ENCODE data around the gene SHC1. TPM values are rescaled to one million over a fixed set of nuclear protein-coding genes. Genes with fewer than 3 reads are reported as not detected.
A peak's percentile ranks its signal among the peaks of the same experiment; 100 is the strongest.
"Not testable (repeated sequence)": the region's sequence is repeated elsewhere in the genome, so short reads cannot be mapped to it uniquely, and the experiment has no call there.

Gene SHC1
- total RNA-seq, 1 donor from 2014 or later: 176 TPM

DNA sequence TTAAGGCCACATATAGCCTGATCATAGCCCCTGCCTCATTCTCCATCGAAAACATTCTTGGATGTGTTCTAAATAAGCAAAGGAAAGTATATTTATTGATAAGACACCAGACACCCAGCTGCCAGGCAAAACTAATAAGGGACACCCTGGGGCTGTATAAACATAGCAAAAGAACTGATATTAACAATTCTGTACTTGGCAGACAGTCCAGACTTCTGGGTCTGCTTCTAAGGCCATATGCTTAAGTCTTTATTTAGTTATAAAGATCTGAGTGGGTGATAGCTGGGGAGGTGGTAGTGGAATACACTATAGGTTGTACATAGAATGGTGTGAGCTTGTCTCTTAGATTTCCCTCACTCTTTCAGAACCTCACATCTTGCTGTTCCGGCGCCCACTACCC, 7.8 kb upstream of the SHC1 start:
- DNase-seq (ENCODE audit: low read depth): no peak
- no peak for TF ChIP-seq CTCF (IDR thresholded peaks at IDR 0.05; ENCODE audit: insufficient read depth, low read length, poor library complexity, severe bottlenecking)
- H3K27me3 ChIP-seq (ENCODE audit: control insufficient read depth, insufficient read depth, low read length): no peaks in the 10 kb centered on the region
- no peaks in the 10 kb centered on the region for H3K36me3 ChIP-seq (ENCODE audit: control insufficient read depth, insufficient read depth, low read length)
- H3K4me3 ChIP-seq (ENCODE audit: low read depth, low read length): no peak overlapping the region

DNA sequence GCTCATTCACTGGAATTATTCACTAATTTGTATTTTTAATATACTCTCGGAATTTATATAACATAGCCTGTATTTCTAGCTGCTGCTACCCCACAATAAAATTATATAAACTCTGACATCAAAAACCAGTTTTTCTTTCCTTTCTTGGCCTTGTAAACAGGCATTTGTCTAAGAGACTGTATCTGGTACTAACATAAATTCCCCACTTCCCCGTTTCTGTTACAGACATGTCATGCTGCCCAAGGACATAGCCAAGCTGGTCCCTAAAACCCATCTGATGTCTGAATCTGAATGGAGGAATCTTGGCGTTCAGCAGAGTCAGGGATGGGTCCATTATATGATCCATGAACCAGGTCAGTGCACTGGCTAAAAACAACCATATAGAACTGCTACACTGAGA, 7.2 kb upstream of the SHC1 start:
- H3K36me3 ChIP-seq (ENCODE audit: control insufficient read depth, insufficient read depth, low read length); H3K4me3 ChIP-seq (ENCODE audit: low read depth, low read length); H3K27me3 ChIP-seq (ENCODE audit: control insufficient read depth, insufficient read depth, low read length); DNase-seq (ENCODE audit: low read depth): not testable (repeated sequence)

- Histone ChIP-seq H3K36me3 (ENCODE audit: control insufficient read depth, insufficient read depth, low read length) (no peaks in the 10 kb centered on the region), H3K27me3 (ENCODE audit: control insufficient read depth, insufficient read depth, low read length) (no peaks in the 10 kb centered on the region), H3K4me3 (ENCODE audit: low read depth, low read length) (peak overlapping the region; percentile 55)
- no peak for TF ChIP-seq CTCF (IDR thresholded peaks at IDR 0.05; ENCODE audit: insufficient read depth, low read length, poor library complexity, severe bottlenecking)
- DNase-seq (ENCODE audit: low read depth): no peak
These were observed 5.0 kb upstream of the SHC1 start for GRCh38 chr1:154975409-154976059.

- no peaks in the 10 kb centered on the region for H3K36me3 ChIP-seq (ENCODE audit: control insufficient read depth, insufficient read depth, low read length)
- H3K4me3 ChIP-seq (ENCODE audit: low read depth, low read length): peak overlapping the region; percentile 55
- no peaks in the 10 kb centered on the region for H3K27me3 ChIP-seq (ENCODE audit: control insufficient read depth, insufficient read depth, low read length)
- no peak for DNase-seq (ENCODE audit: low read depth)
- no peak for TF ChIP-seq CTCF (IDR thresholded peaks at IDR 0.05; ENCODE audit: insufficient read depth, low read length, poor library complexity, severe bottlenecking)
These were observed 4.4 kb upstream of the SHC1 start for GRCh38 chr1:154974808-154975408.

DNA sequence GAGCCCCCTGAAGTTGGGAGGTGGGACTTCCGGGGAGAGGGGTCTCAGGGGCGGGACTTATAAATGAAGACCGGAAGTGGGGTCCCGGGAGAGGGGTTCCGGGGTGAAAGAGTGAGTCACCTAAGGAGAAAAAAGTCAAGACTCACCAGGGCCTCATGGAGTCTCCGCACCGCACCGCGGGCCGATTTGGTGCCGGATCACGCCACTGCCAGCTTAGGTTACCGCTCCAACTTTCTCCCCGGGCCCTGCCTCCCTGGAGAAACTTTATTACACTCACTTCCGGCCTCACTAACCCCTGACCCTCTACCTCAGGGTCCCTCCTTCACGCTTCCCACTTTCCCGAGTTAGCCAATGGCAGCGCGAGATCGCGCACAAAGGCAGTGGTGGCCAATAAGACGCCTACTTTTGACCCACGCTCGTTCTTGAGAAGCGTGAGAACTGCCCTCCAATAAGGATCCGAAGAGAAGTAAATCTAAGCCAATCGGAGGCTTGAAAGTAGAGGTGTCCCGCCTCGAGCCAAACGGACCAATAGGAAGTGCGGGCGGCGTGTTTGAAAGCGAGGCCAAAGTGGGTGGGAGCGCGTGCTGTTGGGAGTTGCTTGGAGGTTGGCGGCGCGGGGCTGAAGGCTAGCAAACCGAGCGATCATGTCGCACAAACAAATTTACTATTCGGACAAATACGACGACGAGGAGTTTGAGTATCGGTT, 3.7 kb upstream of the SHC1 start, which contains the start of gene CKS1B:
Gene CKS1B, plus strand, starts transcription at position 580 of the 706 bp plus-strand sequence. Its CDS starts 65 bp downstream, at position 645.
- Histone ChIP-seq H3K4me3 (ENCODE audit: low read depth, low read length) (peak within 1 kb of the TSS; percentile 62), H3K36me3 (ENCODE audit: control insufficient read depth, insufficient read depth, low read length) (no peaks in the 10 kb centered on the region), H3K27me3 (ENCODE audit: control insufficient read depth, insufficient read depth, low read length) (no peaks in the 10 kb centered on the region)
- no peak for TF ChIP-seq CTCF (IDR thresholded peaks at IDR 0.05; ENCODE audit: insufficient read depth, low read length, poor library complexity, severe bottlenecking)
- DNase-seq (ENCODE audit: low read depth): peak; percentile 100

DNA sequence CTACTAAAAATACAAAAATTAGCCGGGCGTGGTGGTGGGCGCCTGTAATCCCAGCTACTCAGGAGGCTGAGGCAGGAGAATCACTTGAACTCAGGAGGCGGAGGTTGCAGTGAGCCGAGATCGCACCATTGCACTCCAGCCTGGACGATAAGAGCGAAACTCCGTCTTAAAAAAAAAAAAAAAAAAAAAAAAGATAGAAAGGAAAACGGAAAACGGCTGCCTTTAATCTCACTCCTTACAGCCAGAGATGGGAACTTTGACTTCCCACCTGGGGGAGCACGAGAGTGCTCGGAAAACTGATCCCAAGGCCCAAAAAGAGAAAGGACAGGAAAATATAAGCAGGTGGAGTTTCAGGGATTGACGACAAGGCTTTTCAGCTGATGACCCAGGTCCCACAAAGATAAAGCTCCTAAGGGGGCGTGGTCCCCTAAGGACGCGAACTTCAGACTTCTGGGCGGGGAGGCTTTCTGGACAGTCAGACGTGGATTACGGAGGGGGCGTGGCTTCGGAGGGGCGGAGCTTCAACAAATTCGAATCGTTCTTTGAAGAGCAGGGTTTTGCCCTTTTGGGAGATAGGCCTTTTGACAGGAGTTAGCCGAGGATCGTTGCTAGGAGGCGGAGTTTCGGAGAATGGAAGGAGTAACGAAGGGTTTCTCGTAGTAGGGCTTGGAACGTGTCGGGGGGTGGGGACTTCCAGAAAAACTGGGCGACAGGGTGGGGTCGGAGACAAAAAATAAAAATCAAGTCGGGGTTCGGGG, 3.0 kb upstream of the SHC1 start:
- DNase-seq (ENCODE audit: low read depth): peak; percentile 92
- peak overlapping the region; percentile 62 for H3K4me3 ChIP-seq (ENCODE audit: low read depth, low read length)
- TF ChIP-seq CTCF (IDR thresholded peaks at IDR 0.05; ENCODE audit: insufficient read depth, low read length, poor library complexity, severe bottlenecking): peak; percentile 14

More for the DNA sequence above, 3.0 kb upstream of the SHC1 start:
- Histone ChIP-seq H3K36me3 (ENCODE audit: control insufficient read depth, insufficient read depth, low read length) (no peaks in the 10 kb centered on the region), H3K27me3 (ENCODE audit: control insufficient read depth, insufficient read depth, low read length) (no peaks in the 10 kb centered on the region)
